D721Med (cell line): ENCODE results near the gene POTEF.
"Not testable (repeated sequence)": the region's sequence is repeated elsewhere in the genome, so short reads cannot be mapped to it uniquely, and the experiment has no call there.

Source experiments
- DNase-seq: peaks from one replicate; pipeline ENCODE4 v3.0.0; 2011; ENCODE audit warnings: low spot score; ENCODE audit not compliant: insufficient read length
- FAIRE-seq: peaks from 2 replicates; lab custom pipeline; 2011; peaks lifted over from hg19 to GRCh38; lab: Jason Lieb, UNC
- CTCF ChIP-seq: IDR thresholded peaks from 2 replicates; pipeline ENCODE4 v1.5.1; 2012; ENCODE audit warnings: mild to moderate bottlenecking, control low read depth; ENCODE audit not compliant: insufficient read depth; ENCODE audit errors: missing control alignments

POTEF gene

GRCh38 chr2:130152816-130153595 lies 24.0 kb upstream of the POTEF start:
- DNase-seq (no peak), FAIRE-seq (no peak)
- no peak for TF ChIP-seq CTCF

GRCh38 chr2:130152136-130152815 lies 23.3 kb upstream of the POTEF start:
- not testable (repeated sequence) for DNase-seq, FAIRE-seq

GRCh38 chr2:130151145-130151512 lies 22.1 kb upstream of the POTEF start:
- not testable (repeated sequence) for FAIRE-seq, DNase-seq

- DNase-seq (no peak), FAIRE-seq (no peak)
- TF ChIP-seq CTCF: no peak
Observed at GRCh38 chr2:130150181-130151144, 21.4 kb upstream of the POTEF start.

- FAIRE-seq, DNase-seq: not testable (repeated sequence)
Observed at GRCh38 chr2:130148515-130148914, 19.5 kb upstream of the POTEF start.

GRCh38 chr2:130145006-130145414 lies 16.0 kb upstream of the POTEF start, which contains the start of gene CCDC74B:
Gene CCDC74B (minus strand): TSS chr2:130145112. CDS start chr2:130144996, 116 bp downstream.
- not testable (repeated sequence) for FAIRE-seq, DNase-seq

GRCh38 chr2:130143266-130144039 lies 14.4 kb upstream of the POTEF start:
- not testable (repeated sequence) for DNase-seq, FAIRE-seq

GRCh38 chr2:130142396-130143265 lies 13.6 kb upstream of the POTEF start:
- FAIRE-seq, DNase-seq: not testable (repeated sequence)

GRCh38 chr2:130141645-130142370 lies 12.8 kb upstream of the POTEF start:
- FAIRE-seq, DNase-seq: not testable (repeated sequence)

- not testable (repeated sequence) for FAIRE-seq, DNase-seq
Observed at GRCh38 chr2:130141002-130141401, 12.0 kb upstream of the POTEF start.

- DNase-seq, FAIRE-seq: not testable (repeated sequence)
Observed at GRCh38 chr2:130140516-130140915, 11.5 kb upstream of the POTEF start.

- not testable (repeated sequence) for FAIRE-seq, DNase-seq
Observed at GRCh38 chr2:130139331-130140280, 10.6 kb upstream of the POTEF start.

GRCh38 chr2:130138841-130139251 lies 9.8 kb upstream of the POTEF start:
- DNase-seq, FAIRE-seq: not testable (repeated sequence)
